ENCODE results near the gene EDARADD. TPM values are rescaled to one million over a fixed set of nuclear protein-coding genes. Genes with fewer than 3 reads are reported as not detected.

EDARADD gene
- total and polyA plus RNA-seq, 2 of the 13 experiments (the other 11 are each of a cell fraction or from before 2014, with no cell fraction given): 0.03 TPM; not detected in 1

DNA sequence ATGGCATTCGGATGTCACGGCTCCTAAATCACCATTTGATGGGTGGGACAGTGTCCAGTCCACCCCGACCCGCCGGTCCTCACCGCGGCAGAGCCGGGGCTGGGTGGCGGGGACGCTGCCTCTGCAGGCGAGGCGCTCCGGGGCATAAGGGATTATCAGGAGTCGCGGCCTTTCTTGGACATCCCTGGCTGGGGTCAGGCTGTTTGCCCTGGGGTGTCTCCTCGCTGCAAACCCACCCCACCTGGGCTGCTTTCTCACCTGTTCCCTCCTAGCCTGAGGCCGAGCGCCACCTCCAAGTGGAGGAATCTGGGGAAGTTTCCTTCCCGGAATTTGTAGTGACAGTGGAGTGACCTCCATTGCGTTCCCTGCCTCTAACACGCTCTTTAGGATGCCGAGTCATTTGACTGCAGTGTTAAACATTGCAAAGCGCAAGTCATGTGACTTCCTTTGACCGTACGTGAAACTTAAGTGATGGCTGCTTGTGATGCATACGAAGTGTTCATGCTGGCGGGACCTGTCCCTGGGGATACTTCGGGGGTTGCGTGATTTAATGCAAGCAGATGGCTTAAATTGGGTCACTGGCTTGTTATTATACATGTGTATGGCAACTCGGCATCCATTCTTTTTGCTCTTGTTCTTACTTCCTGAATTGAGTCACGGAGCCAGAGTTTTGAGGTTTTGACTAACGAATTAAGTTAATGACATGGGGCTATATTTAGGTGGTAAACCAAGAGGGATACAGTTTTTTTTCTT is 130.2 kb downstream of the EDARADD start (continued):
- TF ChIP-seq, protein P1, sequence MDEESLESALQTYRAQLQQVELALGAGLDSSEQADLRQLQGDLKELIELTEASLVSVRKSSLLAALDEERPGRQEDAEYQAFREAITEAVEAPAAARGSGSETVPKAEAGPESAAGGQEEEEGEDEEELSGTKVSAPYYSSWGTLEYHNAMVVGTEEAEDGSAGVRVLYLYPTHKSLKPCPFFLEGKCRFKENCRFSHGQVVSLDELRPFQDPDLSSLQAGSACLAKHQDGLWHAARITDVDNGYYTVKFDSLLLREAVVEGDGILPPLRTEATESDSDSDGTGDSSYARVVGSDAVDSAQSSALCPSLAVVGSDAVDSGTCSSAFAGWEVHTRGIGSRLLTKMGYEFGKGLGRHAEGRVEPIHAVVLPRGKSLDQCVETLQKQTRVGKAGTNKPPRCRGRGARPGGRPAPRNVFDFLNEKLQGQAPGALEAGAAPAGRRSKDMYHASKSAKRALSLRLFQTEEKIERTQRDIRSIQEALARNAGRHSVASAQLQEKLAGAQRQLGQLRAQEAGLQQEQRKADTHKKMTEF (CRISPR knock-in tag; IDR thresholded peaks at IDR 0.05): no peak
- no peak for TF ChIP-seq KAT2B (IDR thresholded peaks at IDR 0.05; ENCODE audit: borderline replicate concordance, low read depth, low read length)
- TF ChIP-seq CHCHD3 (CRISPR knock-in tag; IDR thresholded peaks at IDR 0.05): no peak
- no peak; the same call in 1 of the 2 replicates for TF ChIP-seq ETV6 (CRISPR knock-in tag; conservative IDR thresholded peaks at IDR 0.05)
- TF ChIP-seq ZNF207 (IDR thresholded peaks at IDR 0.05; ENCODE audit: borderline replicate concordance): no peak
- no peak for TF ChIP-seq KLF13 (CRISPR knock-in tag; IDR thresholded peaks at IDR 0.05)
- TF ChIP-seq SMC3 (IDR thresholded peaks at IDR 0.05; ENCODE audit: low read length): no peak
- peak; percentile 57; the same call in 1 of the 2 replicates for TF ChIP-seq YEATS4 (CRISPR knock-in tag; IDR thresholded peaks at IDR 0.05; ENCODE audit: borderline replicate concordance)
- TF ChIP-seq, protein P2, sequence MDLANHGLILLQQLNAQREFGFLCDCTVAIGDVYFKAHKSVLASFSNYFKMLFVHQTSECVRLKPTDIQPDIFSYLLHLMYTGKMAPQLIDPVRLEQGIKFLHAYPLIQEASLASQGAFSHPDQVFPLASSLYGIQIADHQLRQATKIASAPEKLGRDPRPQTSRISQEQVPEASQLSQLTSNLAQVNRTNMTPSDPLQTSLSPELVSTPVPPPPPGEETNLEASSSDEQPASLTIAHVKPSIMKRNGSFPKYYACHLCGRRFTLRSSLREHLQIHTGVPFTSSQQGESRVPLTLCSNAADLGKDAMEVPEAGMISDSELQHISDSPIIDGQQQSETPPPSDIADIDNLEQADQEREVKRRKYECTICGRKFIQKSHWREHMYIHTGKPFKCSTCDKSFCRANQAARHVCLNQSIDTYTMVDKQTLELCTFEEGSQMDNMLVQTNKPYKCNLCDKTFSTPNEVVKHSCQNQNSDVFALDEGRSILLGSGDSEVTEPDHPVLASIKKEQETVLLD (CRISPR knock-in tag; IDR thresholded peaks at IDR 0.05; ENCODE audit: low read depth): no peak
- TF ChIP-seq, protein P3, sequence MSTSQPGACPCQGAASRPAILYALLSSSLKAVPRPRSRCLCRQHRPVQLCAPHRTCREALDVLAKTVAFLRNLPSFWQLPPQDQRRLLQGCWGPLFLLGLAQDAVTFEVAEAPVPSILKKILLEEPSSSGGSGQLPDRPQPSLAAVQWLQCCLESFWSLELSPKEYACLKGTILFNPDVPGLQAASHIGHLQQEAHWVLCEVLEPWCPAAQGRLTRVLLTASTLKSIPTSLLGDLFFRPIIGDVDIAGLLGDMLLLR (CRISPR knock-in tag; IDR thresholded peaks at IDR 0.05): no peak
- no peak for TF ChIP-seq ZFP36L2 (CRISPR knock-in tag; IDR thresholded peaks at IDR 0.05)
- TF ChIP-seq ZFAT (CRISPR knock-in tag; conservative IDR thresholded peaks at IDR 0.05): no peak
- no peak for TF ChIP-seq ZNF121 (CRISPR knock-in tag; IDR thresholded peaks at IDR 0.05)
- no peak for TF ChIP-seq ZNF225 (CRISPR knock-in tag; IDR thresholded peaks at IDR 0.05)
- TF ChIP-seq ZNF496 (CRISPR knock-in tag; IDR thresholded peaks at IDR 0.05; ENCODE audit: insufficient replicate concordance): no peak
- no peak for TF ChIP-seq ZNF709 (CRISPR knock-in tag; IDR thresholded peaks at IDR 0.05)
- TF ChIP-seq ZNF34 (CRISPR knock-in tag; IDR thresholded peaks at IDR 0.05; ENCODE audit: borderline replicate concordance): no peak
- TF ChIP-seq, protein P4, sequence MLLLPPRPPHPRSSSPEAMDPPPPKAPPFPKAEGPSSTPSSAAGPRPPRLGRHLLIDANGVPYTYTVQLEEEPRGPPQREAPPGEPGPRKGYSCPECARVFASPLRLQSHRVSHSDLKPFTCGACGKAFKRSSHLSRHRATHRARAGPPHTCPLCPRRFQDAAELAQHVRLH (CRISPR knock-in tag; IDR thresholded peaks at IDR 0.05; ENCODE audit: borderline replicate concordance, low read depth): no peak
- no peak for TF ChIP-seq PHB2 (IDR thresholded peaks at IDR 0.05; ENCODE audit: partially characterized antibody)
- no peak for TF ChIP-seq TCF7 (IDR thresholded peaks at IDR 0.05; ENCODE audit: low read depth)
- TF ChIP-seq FOXA3 (CRISPR knock-in tag; IDR thresholded peaks at IDR 0.05): peak; percentile 56
- TF ChIP-seq JARID2 (CRISPR knock-in tag; IDR thresholded peaks at IDR 0.05; ENCODE audit: insufficient replicate concordance): no peak
- TF ChIP-seq ZNF792 (CRISPR knock-in tag; IDR thresholded peaks at IDR 0.05): no peak
- TF ChIP-seq, protein P5, sequence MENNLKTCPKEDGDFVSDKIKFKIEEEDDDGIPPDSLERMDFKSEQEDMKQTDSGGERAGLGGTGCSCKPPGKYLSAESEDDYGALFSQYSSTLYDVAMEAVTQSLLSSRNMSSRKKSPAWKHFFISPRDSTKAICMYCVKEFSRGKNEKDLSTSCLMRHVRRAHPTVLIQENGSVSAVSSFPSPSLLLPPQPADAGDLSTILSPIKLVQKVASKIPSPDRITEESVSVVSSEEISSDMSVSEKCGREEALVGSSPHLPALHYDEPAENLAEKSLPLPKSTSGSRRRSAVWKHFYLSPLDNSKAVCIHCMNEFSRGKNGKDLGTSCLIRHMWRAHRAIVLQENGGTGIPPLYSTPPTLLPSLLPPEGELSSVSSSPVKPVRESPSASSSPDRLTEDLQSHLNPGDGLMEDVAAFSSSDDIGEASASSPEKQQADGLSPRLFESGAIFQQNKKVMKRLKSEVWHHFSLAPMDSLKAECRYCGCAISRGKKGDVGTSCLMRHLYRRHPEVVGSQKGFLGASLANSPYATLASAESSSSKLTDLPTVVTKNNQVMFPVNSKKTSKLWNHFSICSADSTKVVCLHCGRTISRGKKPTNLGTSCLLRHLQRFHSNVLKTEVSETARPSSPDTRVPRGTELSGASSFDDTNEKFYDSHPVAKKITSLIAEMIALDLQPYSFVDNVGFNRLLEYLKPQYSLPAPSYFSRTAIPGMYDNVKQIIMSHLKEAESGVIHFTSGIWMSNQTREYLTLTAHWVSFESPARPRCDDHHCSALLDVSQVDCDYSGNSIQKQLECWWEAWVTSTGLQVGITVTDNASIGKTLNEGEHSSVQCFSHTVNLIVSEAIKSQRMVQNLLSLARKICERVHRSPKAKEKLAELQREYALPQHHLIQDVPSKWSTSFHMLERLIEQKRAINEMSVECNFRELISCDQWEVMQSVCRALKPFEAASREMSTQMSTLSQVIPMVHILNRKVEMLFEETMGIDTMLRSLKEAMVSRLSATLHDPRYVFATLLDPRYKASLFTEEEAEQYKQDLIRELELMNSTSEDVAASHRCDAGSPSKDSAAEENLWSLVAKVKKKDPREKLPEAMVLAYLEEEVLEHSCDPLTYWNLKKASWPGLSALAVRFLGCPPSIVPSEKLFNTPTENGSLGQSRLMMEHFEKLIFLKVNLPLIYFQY (CRISPR knock-in tag; IDR thresholded peaks at IDR 0.05; ENCODE audit: borderline replicate concordance): no peak

All from HepG2 (cell line).